GM18502 (cell line): ENCODE data around the gene ZNF195.
"Not testable (repeated sequence)": the region's sequence is repeated elsewhere in the genome, so short reads cannot be mapped to it uniquely, and the experiment has no call there.

Experiments used
- ATAC-seq: cut with Tn5 transposase; IDR thresholded peaks from one replicate; pipeline ENCODE4 v1.9.1; 2021; ENCODE audit warnings: mild to moderate bottlenecking; ENCODE audit not compliant: unreplicated experiment, poor library complexity

The ZNF195 gene

GRCh38 chr11:3357994-3358676, 20.8 kb downstream of the ZNF195 start:
- ATAC-seq: no peak

GRCh38 chr11:3357302-3357701, 21.6 kb downstream of the ZNF195 start:
- no peak for ATAC-seq

- no peak for ATAC-seq
Observed at GRCh38 chr11:3356858-3357257, 22.1 kb downstream of the ZNF195 start.

GRCh38 chr11:3353066-3353465, 25.9 kb downstream of the ZNF195 start:
- ATAC-seq: no peak

GRCh38 chr11:3347127-3347526, 31.8 kb downstream of the ZNF195 start:
- no peak for ATAC-seq

- no peak for ATAC-seq
Observed at GRCh38 chr11:3346587-3346986, 32.4 kb downstream of the ZNF195 start.

GRCh38 chr11:3345736-3346135, 33.2 kb downstream of the ZNF195 start:
- ATAC-seq: no peak

- no peak for ATAC-seq
Observed at GRCh38 chr11:3344327-3345174, 34.4 kb downstream of the ZNF195 start.

- no peak for ATAC-seq
Observed at GRCh38 chr11:3342709-3343108, 36.2 kb downstream of the ZNF195 start.

- no peak for ATAC-seq
Observed at GRCh38 chr11:3341298-3341697, 37.6 kb downstream of the ZNF195 start.

GRCh38 chr11:3340025-3340424, 38.9 kb downstream of the ZNF195 start:
- ATAC-seq: no peak

GRCh38 chr11:3339340-3339624, 39.7 kb downstream of the ZNF195 start:
- no peak for ATAC-seq

GRCh38 chr11:3338569-3339339, 40.2 kb downstream of the ZNF195 start:
- no peak for ATAC-seq

- ATAC-seq: not testable (repeated sequence)
Observed at GRCh38 chr11:3336420-3336819, 42.5 kb downstream of the ZNF195 start.

- not testable (repeated sequence) for ATAC-seq
Observed at GRCh38 chr11:3333157-3333556, 45.8 kb downstream of the ZNF195 start.

GRCh38 chr11:3331078-3331477, 47.9 kb downstream of the ZNF195 start:
- ATAC-seq: not testable (repeated sequence)

GRCh38 chr11:3330064-3330463, 48.9 kb downstream of the ZNF195 start:
- not testable (repeated sequence) for ATAC-seq

- not testable (repeated sequence) for ATAC-seq
Observed at GRCh38 chr11:3328503-3328902, 50.4 kb downstream of the ZNF195 start.

- not testable (repeated sequence) for ATAC-seq
Observed at GRCh38 chr11:3326450-3326849, 52.5 kb downstream of the ZNF195 start.

GRCh38 chr11:3324724-3325123, 54.2 kb downstream of the ZNF195 start:
- ATAC-seq: not testable (repeated sequence)
